Amniotic epithelial cell (primary cell): ENCODE results near the gene RPUSD4.

Experiments
- DNase-seq: peaks from one replicate; pipeline ENCODE4 v3.0.0-alpha.2; 2010; ENCODE audit warnings: low read depth

Gene RPUSD4

DNA sequence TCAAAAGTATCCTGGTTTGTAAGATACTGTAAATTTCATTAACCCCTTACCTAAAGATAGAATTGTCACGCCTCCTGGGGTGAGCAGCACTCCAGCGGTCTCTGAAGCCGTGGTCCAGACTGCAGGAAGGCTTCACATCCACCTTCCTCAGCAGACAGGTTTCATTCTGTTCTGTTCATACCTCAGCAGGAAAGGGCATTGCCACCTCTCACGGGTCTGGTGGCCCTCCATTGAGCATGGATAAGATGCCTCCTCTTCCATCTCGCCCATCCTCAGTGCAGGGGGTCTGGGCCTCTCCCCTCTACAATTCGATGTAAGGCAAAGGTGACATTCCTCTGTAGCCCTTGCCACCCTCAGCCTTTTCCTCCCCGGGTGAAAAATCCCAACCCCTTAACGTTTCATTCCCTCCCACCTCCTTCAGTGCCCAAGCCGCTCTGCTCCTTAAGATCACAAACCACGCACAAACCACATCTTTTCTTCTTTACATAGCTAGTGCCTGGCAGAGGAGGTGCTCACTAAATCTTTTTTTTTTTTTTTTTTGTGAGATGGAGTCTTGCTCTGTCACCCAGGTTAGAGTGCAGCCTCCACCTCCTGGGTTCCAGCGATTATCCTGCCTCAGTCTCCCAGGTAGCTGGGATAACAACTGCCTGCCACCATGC, 28.5 kb downstream of the RPUSD4 start:
- no peak for DNase-seq

GRCh38 chr11:126181939-126182730, 29.3 kb downstream of the RPUSD4 start:
- no peak for DNase-seq

- DNase-seq: no peak
These were observed 34.5 kb downstream of the RPUSD4 start for GRCh38 chr11:126176853-126177470.

DNA sequence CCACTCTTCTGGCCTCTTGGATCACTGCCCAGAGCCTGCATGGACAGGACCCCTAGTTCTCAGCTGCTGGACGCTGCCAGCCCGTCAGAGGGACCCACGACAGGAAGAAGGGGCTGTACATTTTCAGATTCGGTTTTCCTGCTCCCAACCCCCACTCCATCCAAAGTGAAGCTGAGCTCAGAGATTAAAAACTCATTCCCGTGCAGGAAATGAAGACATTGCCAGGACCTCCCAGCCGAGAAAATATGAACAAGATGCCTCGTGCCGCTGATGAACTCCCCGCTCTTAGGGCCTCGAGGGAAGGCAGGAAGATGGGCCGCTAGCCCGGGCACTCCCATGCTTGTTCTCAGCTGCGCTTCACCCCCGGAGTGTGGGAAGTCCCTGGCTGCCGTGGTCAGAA, 36.1 kb downstream of the RPUSD4 start:
- DNase-seq: no peak

GRCh38 chr11:126174816-126175215, 36.6 kb downstream of the RPUSD4 start:
- DNase-seq: no peak

- DNase-seq: no peak
These were observed 38.2 kb downstream of the RPUSD4 start for GRCh38 chr11:126173257-126173656.

DNA sequence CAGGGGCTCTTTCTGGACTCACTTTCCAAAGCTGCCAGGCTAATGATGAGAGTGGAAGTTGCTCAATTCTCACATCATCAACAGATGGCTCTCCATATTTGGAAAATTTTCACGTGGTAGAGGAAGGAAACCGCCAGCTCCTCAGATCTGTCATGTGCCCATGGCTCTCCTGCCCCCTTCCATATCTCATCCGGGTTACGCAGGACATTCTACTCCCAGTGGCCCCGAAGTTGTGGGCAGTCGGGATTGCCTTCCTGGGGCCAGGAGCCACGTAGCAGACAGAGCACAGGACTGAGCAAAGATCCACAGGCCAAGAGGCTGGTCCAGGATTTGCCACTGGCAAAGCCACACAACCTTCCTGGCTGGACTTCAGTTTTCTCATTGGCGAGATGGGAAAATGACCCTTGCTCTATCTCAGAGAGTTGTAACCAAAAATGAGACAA, 38.8 kb downstream of the RPUSD4 start:
- DNase-seq: peak; percentile 39

- DNase-seq: no peak
These were observed 42.2 kb downstream of the RPUSD4 start for GRCh38 chr11:126169291-126169690.

DNA sequence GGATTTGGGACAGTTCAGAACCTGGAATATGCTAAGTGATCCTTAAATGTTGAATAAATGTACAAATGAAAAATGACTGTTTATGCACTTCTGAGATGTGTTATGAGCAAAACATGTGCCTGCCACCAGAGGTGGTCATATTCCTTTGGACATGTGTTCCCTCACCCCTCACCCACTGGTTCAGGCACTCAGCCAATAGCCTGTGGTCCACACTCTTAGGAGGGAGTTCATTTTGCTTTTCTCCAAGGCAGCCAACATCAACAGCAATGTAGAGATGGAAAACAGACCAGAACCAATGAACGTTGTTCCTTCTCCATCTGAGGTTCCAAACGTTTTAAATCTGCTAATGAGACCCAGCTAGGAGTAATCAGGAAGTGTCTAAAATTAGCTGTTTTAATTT, 44.0 kb downstream of the RPUSD4 start:
- DNase-seq: no peak

DNA sequence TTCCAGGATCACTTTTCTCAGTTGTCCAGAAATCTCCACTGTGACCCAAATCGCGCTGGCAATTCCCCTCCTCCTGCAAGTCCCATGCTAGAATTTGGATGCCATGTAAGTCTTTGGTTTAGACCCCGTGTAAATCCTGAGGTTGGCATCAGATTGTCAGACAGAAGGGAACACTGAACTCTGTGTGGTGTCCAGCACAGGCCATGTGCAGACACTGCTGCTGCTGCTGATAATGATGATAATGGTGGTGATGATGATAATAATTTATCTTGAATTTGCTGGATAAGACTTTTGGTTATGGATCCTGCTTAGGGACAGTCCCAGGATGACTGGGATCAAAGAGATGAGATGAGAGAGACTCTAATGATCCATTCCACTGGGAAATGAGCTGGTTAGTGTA, 45.0 kb downstream of the RPUSD4 start:
- DNase-seq: no peak

DNA sequence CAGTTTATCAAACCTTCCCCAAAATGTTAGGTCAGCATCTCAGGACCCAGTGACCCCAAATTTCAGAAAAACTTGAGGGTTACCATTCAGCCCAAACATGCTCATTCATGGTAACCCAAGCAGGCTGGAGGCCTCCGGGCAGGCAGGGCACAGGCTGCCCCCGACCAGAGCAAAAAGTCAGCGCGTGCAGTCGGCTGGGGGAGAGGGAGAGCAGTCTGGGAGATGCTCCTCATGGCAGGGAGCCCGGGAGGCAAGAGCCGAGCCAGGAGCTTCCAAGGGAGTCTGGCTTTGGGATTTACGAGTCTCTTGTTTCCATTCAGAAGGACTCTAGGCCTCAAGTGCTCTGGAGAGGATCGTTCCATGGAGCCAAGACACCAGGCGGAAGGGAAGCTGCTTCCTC, 45.7 kb downstream of the RPUSD4 start:
- no peak for DNase-seq

- no peak for DNase-seq
These were observed 46.1 kb downstream of the RPUSD4 start for GRCh38 chr11:126165311-126165720.

DNA sequence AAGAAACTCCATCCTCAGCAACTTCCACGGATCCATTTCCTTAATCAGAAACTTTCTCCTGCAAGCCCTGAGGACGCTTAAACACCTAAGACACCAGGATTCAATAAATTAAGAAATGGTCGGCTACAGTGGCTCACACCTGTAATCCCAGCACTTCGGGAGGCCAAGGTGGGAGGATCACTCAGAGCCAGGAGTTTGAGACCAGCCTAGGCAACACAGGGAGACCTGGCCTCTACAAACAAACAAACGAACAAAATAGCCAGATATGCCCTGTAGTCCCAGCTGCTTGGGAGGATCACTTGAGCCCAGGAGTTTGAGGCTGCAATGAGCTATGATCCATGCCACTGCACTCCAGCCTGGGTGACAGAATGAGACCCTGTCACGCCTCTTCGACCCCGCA, 46.7 kb downstream of the RPUSD4 start:
- DNase-seq: no peak

DNA sequence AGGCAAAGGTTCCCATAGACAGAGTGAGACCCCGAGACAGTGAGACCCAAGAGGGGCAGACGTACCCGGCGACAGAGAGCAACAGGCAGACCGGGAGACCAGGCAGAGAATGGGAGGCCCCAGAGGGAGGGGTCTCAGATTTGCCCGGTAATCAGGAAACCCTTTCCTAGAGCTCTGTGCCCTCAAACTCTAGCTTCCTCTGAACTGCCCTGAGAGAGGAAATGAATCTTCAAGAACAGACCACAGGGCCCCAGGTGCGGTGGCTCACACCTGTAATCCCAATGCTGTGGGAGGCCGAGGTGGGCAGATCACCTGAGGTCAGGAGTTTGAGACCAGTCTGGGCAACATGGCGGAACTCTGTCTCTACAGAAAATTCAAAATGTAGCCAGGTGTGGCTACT, 47.7 kb downstream of the RPUSD4 start:
- no peak for DNase-seq

DNA sequence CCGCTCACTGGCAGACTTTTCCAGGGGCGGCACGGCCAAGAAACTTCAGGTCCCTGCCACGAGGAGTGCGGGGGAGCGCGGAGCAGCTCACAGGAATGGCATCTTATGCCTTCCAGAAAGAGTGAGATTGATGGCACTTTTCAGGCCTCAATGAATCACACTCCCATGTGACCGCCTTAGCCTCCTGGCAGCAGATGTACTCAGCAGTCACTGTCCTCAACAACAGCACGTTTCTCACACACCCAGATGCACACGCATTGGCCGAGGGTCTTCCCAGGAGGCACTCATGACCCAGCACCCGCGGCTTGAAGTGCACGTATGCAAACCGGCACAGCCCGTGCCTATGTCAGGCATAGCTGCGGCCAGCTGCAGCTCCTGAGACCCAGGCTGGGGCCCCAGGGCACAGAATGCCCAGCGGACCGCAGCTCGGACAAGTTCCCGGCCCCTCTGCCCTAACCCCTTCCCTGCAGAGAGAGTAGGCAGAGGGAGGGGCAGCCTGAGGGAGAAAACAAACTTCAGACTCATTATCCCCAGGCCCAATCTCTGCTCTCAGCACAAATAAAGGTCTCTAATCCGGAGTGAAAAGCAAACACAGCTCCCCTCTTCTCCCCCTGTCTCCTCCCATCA, 48.3 kb downstream of the RPUSD4 start:
- peak; percentile 96 for DNase-seq

GRCh38 chr11:126162306-126163030, 49.0 kb downstream of the RPUSD4 start:
- peak; percentile 31 for DNase-seq

DNA sequence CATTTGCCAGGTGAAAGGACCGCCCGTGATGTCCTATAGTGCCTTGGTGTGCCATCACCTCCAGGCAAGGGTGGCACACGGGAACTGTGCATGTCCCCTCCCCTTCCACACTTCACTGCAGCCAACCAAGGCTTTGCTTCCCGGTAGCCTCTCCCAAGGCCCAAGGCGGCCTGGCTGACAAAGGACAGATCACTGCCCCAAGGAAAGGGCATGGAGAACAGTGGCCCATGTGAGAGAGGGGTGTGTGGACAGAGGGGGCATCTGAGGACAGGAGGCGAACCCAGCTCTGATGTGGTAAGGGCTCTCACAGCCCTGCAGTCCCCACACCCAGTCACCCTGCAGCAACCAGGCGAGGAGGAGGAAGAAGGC, 50.4 kb downstream of the RPUSD4 start:
- DNase-seq: no peak

GRCh38 chr11:126160345-126161022, 51.0 kb downstream of the RPUSD4 start:
- DNase-seq: no peak

GRCh38 chr11:126159719-126160344, 51.6 kb downstream of the RPUSD4 start:
- DNase-seq: no peak

DNA sequence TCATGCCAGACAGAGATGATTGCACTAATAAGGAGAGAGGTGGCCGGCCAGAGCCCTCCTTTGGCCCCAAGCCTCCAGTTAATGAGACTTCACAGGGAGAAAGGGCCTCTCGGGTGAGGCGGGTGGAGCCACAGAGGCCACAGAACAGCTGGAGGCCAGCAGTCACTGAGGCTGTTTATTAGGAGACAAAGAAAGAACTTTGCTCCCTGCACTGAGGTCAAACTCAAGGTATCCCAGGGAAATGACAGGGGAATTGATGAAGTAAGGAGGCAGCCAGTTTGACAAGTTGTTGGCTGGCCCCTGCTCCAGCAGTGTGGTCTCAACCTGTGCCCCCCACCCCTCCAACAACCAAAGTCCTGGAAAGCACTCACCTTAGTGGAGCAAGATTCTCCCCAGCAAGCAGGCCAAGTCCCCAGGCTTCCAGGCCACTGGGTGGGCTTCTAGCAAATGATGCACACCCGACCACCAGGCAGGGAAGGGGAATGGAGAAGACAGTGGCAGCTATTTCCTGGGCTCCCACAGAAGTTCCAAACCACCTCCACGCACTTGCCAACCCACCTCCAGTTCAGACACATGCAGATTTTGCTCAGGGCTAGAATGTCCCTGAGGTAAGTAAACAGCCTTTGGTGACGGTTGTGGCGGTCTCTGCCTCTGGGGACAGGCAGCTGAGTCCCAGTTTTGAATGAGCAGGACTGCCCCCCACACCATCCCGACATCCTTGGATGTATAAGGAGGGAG, 53.2 kb downstream of the RPUSD4 start:
- no peak for DNase-seq
